ENCODE data around the gene CNFN.
A peak's percentile ranks its signal among the peaks of the same experiment; 100 is the strongest.

Gene CNFN

GRCh38 chr19:42409477-42409876 is 19.4 kb upstream of the CNFN start:
- DNase-seq (ENCODE audit: low spot score) = peak; percentile 38

- no peak for DNase-seq (ENCODE audit: low spot score)
These were observed 17.7 kb upstream of the CNFN start for GRCh38 chr19:42407816-42408175.

DNA sequence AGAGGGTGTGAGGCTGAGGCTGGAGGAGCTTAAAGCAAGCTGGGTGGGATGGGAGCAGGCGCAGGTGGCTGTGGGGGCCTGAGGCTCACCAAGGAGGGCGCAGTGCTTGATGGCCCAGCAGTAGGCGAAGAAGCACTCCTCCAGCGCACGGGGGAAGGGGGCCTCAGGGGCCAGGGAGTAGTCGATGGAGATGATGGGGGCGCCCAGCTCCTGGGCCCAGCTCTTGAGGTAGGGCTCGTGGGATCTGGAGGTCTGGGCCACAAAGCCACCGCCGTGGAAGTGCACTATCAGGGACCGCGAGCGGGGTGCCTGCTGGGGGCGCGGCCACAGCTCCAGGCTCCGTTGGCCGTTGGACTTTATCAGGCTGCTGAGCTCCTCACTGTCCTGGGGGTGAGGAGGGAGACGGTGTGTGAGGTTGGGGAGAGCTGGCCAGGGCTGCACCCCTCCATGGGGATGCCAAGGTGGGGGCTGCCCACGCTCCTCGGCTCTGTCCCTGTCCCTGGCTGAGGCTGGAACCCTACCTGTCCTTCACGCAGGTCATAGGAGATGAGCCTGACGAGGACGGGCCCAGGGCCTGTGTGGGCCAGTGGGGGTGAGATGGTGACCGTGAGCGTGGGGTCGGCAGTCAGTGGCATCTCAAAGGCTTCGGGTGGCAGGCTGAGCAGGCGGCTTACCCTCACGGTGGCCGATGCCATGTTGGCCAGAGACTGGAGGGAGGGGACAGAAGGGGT is 17.2 kb upstream of the CNFN start:
- no peak for DNase-seq (ENCODE audit: low spot score)

DNA sequence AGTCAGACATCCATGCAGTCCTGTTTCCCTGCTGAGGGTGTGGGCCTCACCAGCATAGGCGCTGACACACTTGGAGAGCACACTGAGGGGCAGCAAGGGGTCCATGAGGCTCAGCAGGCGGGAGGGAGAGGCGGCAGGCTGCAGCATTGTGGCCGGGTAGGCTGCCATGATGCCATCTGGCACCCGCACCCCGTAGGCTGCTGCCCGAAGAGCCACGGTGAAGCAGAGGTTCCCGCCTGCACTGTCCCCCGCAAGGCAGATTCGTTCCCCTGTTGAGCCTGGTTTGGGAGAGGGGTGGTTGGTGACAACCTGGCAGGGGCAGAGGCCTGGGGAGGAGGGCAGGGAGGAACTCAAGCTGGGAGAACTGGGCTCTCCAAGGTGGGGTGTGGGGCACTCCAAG is 16.0 kb upstream of the CNFN start:
- DNase-seq (ENCODE audit: low spot score) = no peak

DNA sequence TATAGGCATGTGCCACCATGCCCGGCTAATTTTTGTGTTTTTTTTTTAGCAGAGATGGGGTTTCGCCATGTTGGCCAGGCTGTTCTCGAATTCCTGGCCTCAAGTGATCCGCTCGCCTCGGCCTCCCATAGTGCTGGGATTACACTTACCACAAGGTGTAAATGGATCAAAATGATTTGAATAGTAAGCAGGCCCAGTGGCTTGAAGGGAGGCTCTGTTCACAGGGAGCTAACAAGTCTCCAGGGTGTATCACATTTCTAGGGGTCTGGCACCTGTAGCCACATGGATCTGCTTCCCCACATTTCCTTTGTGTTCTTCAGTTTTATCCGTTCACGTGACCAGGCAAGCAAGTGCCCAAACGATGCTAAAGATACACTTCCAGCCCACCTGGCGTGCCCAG is 13.5 kb upstream of the CNFN start:
- DNase-seq (ENCODE audit: low spot score) = no peak

- DNase-seq (ENCODE audit: low spot score) = no peak
These were observed 12.4 kb upstream of the CNFN start for GRCh38 chr19:42402376-42403116.

DNA sequence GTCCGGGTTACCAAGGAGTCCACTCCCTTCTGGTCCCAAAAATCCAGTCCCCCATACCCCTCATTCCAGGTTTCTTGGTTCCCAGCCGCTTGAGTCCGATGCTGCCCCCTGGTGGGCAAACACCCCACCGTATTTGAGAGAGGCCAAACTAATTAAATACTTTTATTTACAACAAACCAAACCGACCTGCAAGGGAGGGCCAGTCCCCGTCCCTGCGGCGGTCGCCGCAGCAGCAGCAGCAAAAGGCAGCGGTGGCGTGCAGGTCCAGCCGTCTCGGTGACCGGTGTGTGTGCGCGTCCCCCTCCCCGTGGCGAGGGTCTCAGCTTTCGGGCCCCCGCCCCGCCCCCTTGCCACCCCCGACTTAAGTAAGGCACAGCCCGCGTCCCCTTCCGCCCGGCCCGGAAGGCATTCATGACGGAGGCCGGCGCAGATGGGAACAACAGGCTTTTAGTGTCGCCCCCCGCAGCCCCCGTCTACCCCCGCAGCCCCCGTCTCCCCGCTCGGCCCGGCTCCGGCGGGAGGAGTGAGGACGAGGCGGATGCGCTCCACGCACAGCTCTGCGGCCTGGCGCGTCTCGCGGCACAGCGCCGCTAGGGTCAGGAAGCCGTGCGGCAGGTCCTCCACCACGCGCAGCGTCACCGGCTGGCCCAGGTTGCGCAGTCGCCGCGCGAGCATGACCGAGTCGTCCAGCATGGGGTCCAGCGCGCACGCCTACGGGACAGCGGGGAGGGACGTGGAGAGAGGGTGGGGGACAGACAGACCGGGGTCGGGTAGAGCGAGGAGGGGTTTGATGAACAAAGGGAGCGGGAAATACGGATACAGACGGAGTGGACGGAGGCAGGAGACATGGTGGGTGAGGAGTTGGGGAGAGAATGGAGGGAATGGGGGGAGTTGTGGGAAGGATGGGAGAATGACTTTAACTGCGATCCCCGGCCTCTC is 11.5 kb upstream of the CNFN start:
- peak; percentile 87 for DNase-seq (ENCODE audit: low spot score)

DNA sequence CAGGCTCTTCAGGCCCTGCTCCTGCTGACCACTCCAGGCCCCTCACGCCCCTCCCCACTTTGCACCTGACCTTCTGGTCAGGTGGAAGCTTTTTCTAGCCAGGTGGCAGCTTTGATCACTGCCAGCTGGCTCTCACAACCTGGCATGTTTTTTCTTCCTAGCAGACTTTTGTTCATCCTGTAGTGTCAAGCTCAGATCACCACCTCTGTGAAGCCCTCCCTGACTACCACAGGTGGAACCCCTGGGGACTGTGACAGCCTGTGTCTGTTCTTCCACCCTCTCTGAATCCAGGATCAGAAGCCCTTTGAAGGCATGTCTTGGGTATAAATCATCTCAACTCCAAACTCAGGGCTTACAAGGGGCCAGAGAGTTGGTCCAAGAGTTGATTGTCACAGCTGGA is 10.3 kb upstream of the CNFN start:
- DNase-seq (ENCODE audit: low spot score) = no peak

GRCh38 chr19:42397263-42398166 is 7.4 kb upstream of the CNFN start:
- DNase-seq (ENCODE audit: low spot score) = peak; percentile 30

DNA sequence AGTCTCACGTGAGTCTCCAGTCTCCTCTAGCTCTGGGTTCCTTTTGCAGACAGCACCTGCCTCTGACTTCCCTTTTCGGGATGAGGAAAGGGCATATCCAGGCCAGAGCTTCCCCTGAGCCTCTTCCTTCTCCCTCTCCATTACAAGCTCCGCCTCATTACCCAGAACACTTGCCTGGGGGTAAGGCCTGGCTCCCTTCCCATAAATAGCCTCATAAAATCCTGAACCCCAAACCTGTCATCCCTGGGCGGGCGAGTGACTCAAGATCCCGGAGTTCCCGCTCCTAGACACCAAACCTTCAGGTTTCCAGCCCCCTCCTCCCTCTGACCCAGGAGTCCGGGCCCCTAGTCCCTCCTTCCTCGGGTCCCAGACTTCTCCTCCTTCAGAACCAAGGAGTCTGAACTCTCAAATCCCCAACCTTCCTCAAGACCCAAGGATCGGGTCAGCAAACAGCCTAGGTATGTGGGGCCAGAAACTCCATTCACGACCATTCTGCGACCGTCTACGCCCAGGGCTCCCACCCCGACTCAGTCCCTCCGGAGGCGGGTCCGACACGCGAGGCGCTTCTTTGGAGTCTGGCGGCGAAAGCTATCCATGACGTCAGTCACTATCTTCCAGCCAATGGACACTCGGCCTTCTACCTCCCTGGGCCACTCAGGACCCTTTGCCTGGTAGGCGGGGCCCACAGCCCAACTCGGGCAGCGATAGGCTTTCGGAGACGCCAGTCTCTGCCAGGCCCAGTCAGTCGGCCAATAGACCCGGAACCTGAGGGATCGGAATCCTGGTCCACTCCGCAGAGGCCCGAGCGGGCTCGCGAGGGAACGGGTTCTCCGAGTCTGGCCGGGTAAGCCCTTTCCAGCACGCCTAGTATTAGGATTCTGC is 6.5 kb upstream of the CNFN start:
- DNase-seq (ENCODE audit: low spot score) = peak; percentile 100

DNA sequence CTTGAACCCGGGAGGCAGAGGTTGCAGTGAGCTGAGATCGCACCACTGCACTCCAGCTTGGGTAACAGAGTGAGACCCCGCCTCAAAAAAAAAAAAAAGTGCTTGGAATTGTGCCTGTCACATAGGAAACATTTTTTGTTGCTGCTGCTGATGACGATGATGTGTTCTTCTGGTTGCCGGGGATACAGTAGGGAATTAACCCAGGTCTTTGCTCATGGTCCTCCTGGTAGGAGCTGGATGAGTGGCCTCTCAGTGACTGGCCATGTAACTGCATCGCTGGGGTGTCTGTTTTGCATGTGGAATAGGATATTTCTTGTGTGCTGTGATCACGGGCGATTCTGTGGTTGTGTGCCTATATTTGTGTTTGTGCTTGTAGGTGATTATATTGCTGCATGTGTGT is 4.7 kb upstream of the CNFN start:
- DNase-seq (ENCODE audit: low spot score) = no peak

- DNase-seq (ENCODE audit: low spot score) = no peak
These were observed 2.1 kb upstream of the CNFN start for GRCh38 chr19:42392165-42392564.

DNA sequence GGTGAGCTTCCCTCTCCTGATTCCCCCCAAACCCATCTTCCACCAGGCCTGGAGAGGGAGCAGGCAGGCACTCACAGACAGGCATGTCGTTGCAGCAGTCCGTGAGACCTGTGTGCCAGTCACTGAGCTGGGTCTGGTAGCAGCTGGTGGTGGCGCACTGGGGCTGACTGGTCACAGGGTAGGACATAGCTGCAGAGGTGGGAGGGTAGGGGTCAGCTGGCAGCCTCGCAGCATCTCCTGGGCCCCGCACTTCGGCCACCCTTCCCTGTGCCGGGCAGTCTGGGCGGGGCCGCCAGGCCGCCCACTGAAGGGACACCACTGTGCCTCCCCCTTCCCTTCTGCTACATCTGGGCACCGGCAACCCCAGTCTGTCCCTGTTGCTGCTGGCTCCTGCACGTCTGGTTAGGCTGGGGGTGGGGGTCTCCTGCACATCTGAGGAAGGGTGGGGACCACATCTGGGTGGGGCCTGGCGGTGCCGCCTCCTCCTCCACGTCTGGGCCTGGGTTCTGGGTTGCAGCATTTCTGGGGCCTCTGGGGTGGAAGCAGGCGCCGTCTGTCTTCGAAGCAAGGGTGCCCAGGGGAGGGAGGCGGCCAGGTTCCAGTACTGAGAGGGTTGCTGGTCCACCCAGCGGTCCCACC is 1.1 kb downstream of the CNFN start:
- DNase-seq (ENCODE audit: low spot score) = no peak

- DNase-seq (ENCODE audit: low spot score) = peak; percentile 85
These were observed 3.0 kb downstream of the CNFN start for GRCh38 chr19:42386974-42387707.

- no peak for DNase-seq (ENCODE audit: low spot score)
These were observed 9.9 kb downstream of the CNFN start for GRCh38 chr19:42380155-42380554.

GRCh38 chr19:42378225-42379215 is 11.6 kb downstream of the CNFN start:
- no peak for DNase-seq (ENCODE audit: low spot score)

GRCh38 chr19:42376177-42376555 is 13.9 kb downstream of the CNFN start:
- DNase-seq (ENCODE audit: low spot score) = no peak
